Liver (tissue), 9 donors: ENCODE measurements around the gene UQCR11. TPM values are rescaled to one million over a fixed set of nuclear protein-coding genes. Genes with fewer than 3 reads are reported as not detected.

ENCODE experiments used
- DNase-seq: peaks from one replicate; pipeline ENCODE4 v3.0.0-alpha.2; 2017; ENCODE audit warnings: low spot score
- H3K27ac ChIP-seq, 2 donors: one replicate each; pipeline ENCODE4 v1.7.0; 2013; ENCODE audit warnings: inconsistent platforms in 2 of 2, low read length in 2 of 2, control low read depth in 1 of 2, low read depth in 1 of 2, mild to moderate bottlenecking in 1 of 2
- H3K27me3 ChIP-seq, 4 donors: one replicate each; pipeline versions ENCODE4 v1.6.1 to v1.7.0; 2013; ENCODE audit warnings: low read length in 3 of 4, inconsistent platforms in 1 of 4, mild to moderate bottlenecking in 1 of 4, moderate library complexity in 1 of 4; ENCODE audit not compliant: control insufficient read depth in 4 of 4, insufficient read depth in 4 of 4
- H3K36me3 ChIP-seq, 4 donors: one replicate each; pipeline versions ENCODE4 v1.6.1 to v1.7.0; 2013; ENCODE audit warnings: low read length in 3 of 4, mild to moderate bottlenecking in 3 of 4, low read depth in 1 of 4, moderate library complexity in 1 of 4; ENCODE audit not compliant: control insufficient read depth in 4 of 4, insufficient read depth in 3 of 4
- H3K4me1 ChIP-seq, 4 donors: one replicate each; pipeline versions ENCODE4 v1.6.1 to v1.7.0; 2013; ENCODE audit warnings: low read length in 3 of 4, mild to moderate bottlenecking in 3 of 4, moderate library complexity in 1 of 4; ENCODE audit not compliant: control insufficient read depth in 4 of 4, insufficient read depth in 4 of 4
- H3K4me3 ChIP-seq, 3 donors: one replicate each; pipeline versions ENCODE4 v1.6.1 to v1.7.0; 2013; ENCODE audit warnings: low read length in 3 of 3, control low read depth in 1 of 3, low read depth in 1 of 3, mild to moderate bottlenecking in 1 of 3
- H3K9ac ChIP-seq, 2 donors: one replicate each; pipeline ENCODE4 v1.7.0; 2013; ENCODE audit warnings: low read length in 2 of 2, mild to moderate bottlenecking in 2 of 2, moderate library complexity in 2 of 2, control low read depth in 1 of 2, low read depth in 1 of 2
- H3K9me3 ChIP-seq, 4 donors: one replicate each; pipeline versions ENCODE4 v1.6.1 to v1.7.0; 2013; ENCODE audit warnings: low read length in 3 of 4; ENCODE audit not compliant: control insufficient read depth in 4 of 4
- ATF3 ChIP-seq: IDR thresholded peaks from 2 replicates; pipeline ENCODE4 v1.6.1; 2016; ENCODE audit warnings: antibody characterized with exemption
- CTCF ChIP-seq: fragments of 150-350 bp; IDR thresholded peaks from 2 replicates; pipeline ENCODE4 v1.5.1; 2017; ENCODE audit warnings: improper control_type of control experiment, low read depth, low read length; ENCODE audit not compliant: missing input control
- EGR1 ChIP-seq, 2 donors: IDR thresholded peaks; 2 replicates each; pipeline ENCODE4 v1.6.1; 2016 to 2018; ENCODE audit warnings: antibody characterized with exemption in 2 of 2, low read depth in 2 of 2
- FOXA1 ChIP-seq: IDR thresholded peaks from 2 replicates; pipeline ENCODE4 v1.6.1; 2016; ENCODE audit warnings: antibody characterized with exemption
- FOXA2 ChIP-seq: IDR thresholded peaks from 2 replicates; pipeline ENCODE4 v1.6.1; 2016; ENCODE audit warnings: antibody characterized with exemption
- GABPA ChIP-seq, 2 donors: IDR thresholded peaks in 1 of 2; conservative IDR thresholded peaks in 1 of 2; 2 replicates each; pipeline ENCODE4 v1.6.1; 2016; ENCODE audit warnings: antibody characterized with exemption in 2 of 2, mild to moderate bottlenecking in 1 of 2, moderate library complexity in 1 of 2
- HNF4A ChIP-seq, 2 donors: conservative IDR thresholded peaks; 2 replicates each; pipeline ENCODE4 v1.6.1; 2016; ENCODE audit warnings: antibody characterized with exemption in 2 of 2, mild to moderate bottlenecking in 2 of 2
- HNF4G ChIP-seq: IDR thresholded peaks from 2 replicates; pipeline ENCODE4 v1.6.1; 2016; ENCODE audit warnings: antibody characterized with exemption
- JUND ChIP-seq, 2 donors: IDR thresholded peaks; 2 replicates each; pipeline ENCODE4 v1.6.1; 2016; ENCODE audit warnings: antibody characterized with exemption in 2 of 2
- MAX ChIP-seq: IDR thresholded peaks from 2 replicates; pipeline ENCODE4 v1.6.1; 2016; ENCODE audit warnings: antibody characterized with exemption
- NR2F2 ChIP-seq: IDR thresholded peaks from 2 replicates; pipeline ENCODE4 v1.6.1; 2016; ENCODE audit warnings: antibody characterized with exemption
- RAD21 ChIP-seq, 2 donors: IDR thresholded peaks; 2 replicates each; pipeline ENCODE4 v1.6.1; 2016; ENCODE audit warnings: antibody characterized with exemption in 2 of 2, mild to moderate bottlenecking in 2 of 2
- REST ChIP-seq: IDR thresholded peaks from 2 replicates; pipeline ENCODE4 v1.6.1; 2016; ENCODE audit warnings: antibody characterized with exemption, mild to moderate bottlenecking
- RXRA ChIP-seq, 2 donors: IDR thresholded peaks; 2 replicates each; pipeline ENCODE4 v1.6.1; 2017 to 2018; ENCODE audit warnings: antibody characterized with exemption in 2 of 2, mild to moderate bottlenecking in 1 of 2
- SP1 ChIP-seq: IDR thresholded peaks from 2 replicates; pipeline ENCODE4 v1.6.1; 2018; ENCODE audit warnings: antibody characterized with exemption, mild to moderate bottlenecking
- TAF1 ChIP-seq: conservative IDR thresholded peaks from 2 replicates; pipeline ENCODE4 v1.6.1; 2016; ENCODE audit warnings: antibody characterized with exemption, mild to moderate bottlenecking
- YY1 ChIP-seq: IDR thresholded peaks from 2 replicates; pipeline ENCODE4 v1.6.1; 2016; ENCODE audit warnings: antibody characterized with exemption, mild to moderate bottlenecking
- ZBTB33 ChIP-seq: IDR thresholded peaks from 2 replicates; pipeline ENCODE4 v1.6.1; 2016; ENCODE audit warnings: antibody characterized with exemption
- WGBS: extraction: QIAGEN DNeasy Blood & Tissue Kit; methylation state at CpG from one replicate; pipeline ENCODE4 v1.1.7; 2013; 5-methylcytosine and 5-hydroxymethylcytosine counted together
- polyA plus RNA-seq, 2 donors: library from polyadenylated mRNA; stranded (reverse) in 1 of 2; unstranded in 1 of 2; fragments of 200-250 nt in 1 of 2; fragments of >200 nt in 1 of 2; fragmentation: Nextera tagmentation in 1 of 2; extraction: Ambion mirVana in 1 of 2; gene quantifications; one replicate each; pipeline versions ENCODE4 v1.2.1 to v1.2.3, GENCODE V29; 2013 to 2015
- total RNA-seq, 2 donors: library from RNA; depleted of rRNA; stranded (reverse); fragments of >200 nt; gene quantifications; one replicate each; pipeline ENCODE4 v1.2.3, GENCODE V29; 2014
- donor health status: healthy.
- donor health status: healthy.
- donor health status: healthy.
- donor health status: healthy.
- donor health status: healthy.

The UQCR11 gene
- total and polyA plus RNA-seq, 4 donors = 23.8 to 862 (median 82.3) TPM

- H3K4me3 ChIP-seq = no peak overlapping the region
- no peak overlapping the region for H3K27ac ChIP-seq
- no peaks in the 10 kb centered on the region for H3K27me3 ChIP-seq
- DNase-seq = no peak
- peaks cover under 1 to 3% (median 2%) of the 10 kb centered on the region in 4 donors for H3K4me1 ChIP-seq
- TF ChIP-seq GABPA (IDR thresholded peaks at IDR 0.05 in 1 of 2, conservative IDR thresholded peaks at IDR 0.05 in 1 of 2) = no peak
- no peak for TF ChIP-seq ATF3
- no peak for TF ChIP-seq MAX
- TF ChIP-seq ZBTB33 = no peak
- no peak for TF ChIP-seq FOXA2
- no peak for TF ChIP-seq HNF4A (conservative IDR thresholded peaks at IDR 0.05)
- no peak for TF ChIP-seq JUND (IDR thresholded peaks at IDR 0.05)
- no peak for TF ChIP-seq HNF4G
- no peak for TF ChIP-seq YY1
- TF ChIP-seq CTCF = no peak
- TF ChIP-seq SP1 = no peak
- TF ChIP-seq EGR1 (IDR thresholded peaks at IDR 0.05; ENCODE audit: low read depth in 2 of 2) = no peak
- TF ChIP-seq TAF1 = no peak
- TF ChIP-seq RAD21 (IDR thresholded peaks at IDR 0.05) = no peak
- no peak for TF ChIP-seq NR2F2
- TF ChIP-seq REST = no peak
- TF ChIP-seq FOXA1 = no peak
- no peak for TF ChIP-seq RXRA (IDR thresholded peaks at IDR 0.05)
- H3K9ac ChIP-seq = no peak overlapping the region
- WGBS = 95% methylated on average over 15 of the region's 15 CpGs
- peaks cover 2 to 44% (median 14%) of the 10 kb centered on the region in 4 donors for H3K36me3 ChIP-seq
- no peaks in the 10 kb centered on the region for H3K9me3 ChIP-seq
Measured at GRCh38 chr19:1611353-1611752, 6.1 kb upstream of the UQCR11 start.
